Panc1 (cell line): Measurements from ENCODE around the gene KCNF1. TPM values are rescaled to one million over a fixed set of nuclear protein-coding genes. Genes with fewer than 3 reads are reported as not detected.

Source experiments
- ATAC-seq: fragments of 200-7000 bp; cut with Tn5 transposase; 2 replicates; pipeline ENCODE4 v1.9.1; 2020; ENCODE audit warnings: mild to moderate bottlenecking, moderate library complexity
- BruUV-seq: library from RNA; stranded (reverse); fragments of 400-500 nt; replicated peaks from 2 replicates; lab custom pipeline; 2021; lab: Mats Ljungman, UMichigan
- CTCF ChIA-PET: fragments of 300-600 bp; sonication (Branson Sonifier 250); formaldehyde crosslinking; loops from one replicate; lab custom pipeline; 2022; ENCODE audit warnings: antibody characterized with exemption; lab: Charles Lee
- POLR2A ChIA-PET: fragments of 300-600 bp; sonication (Branson Sonifier 250); formaldehyde crosslinking; loops from one replicate; lab custom pipeline; 2022; ENCODE audit warnings: antibody characterized with exemption; lab: Charles Lee
- DNase-seq: peaks from one replicate; pipeline ENCODE4 v3.0.0-alpha.2; 2010; ENCODE audit warnings: low read depth, low spot score
- H3K27ac ChIP-seq: 2 replicates; pipeline ENCODE4 v1.5.1; 2011; ENCODE audit warnings: mild to moderate bottlenecking, low read length, inconsistent platforms
- H3K27me3 ChIP-seq: fragments of 200-500 bp; sonication (Bioruptor generic); 2 replicates; pipeline ENCODE4 v1.6.0; 2014; ENCODE audit warnings: low read length, inconsistent platforms; ENCODE audit not compliant: control insufficient read depth, insufficient read depth
- H3K36me3 ChIP-seq: fragments of 200-500 bp; sonication (Bioruptor generic); 2 replicates; pipeline ENCODE4 v1.5.1; 2014; ENCODE audit warnings: inconsistent platforms, mild to moderate bottlenecking, low read length, moderate library complexity; ENCODE audit not compliant: control insufficient read depth, insufficient read depth
- H3K4me1 ChIP-seq: 2 replicates; pipeline ENCODE4 v1.5.1; 2011; ENCODE audit warnings: inconsistent platforms, mild to moderate bottlenecking, low read length, moderate library complexity; ENCODE audit not compliant: control insufficient read depth, insufficient read depth
- H3K4me3 ChIP-seq, 2 experiments: 2 replicates each; pipeline ENCODE4 v1.5.1; 2011 to 2012; ENCODE audit warnings: low read depth in 2 of 2, low read length in 2 of 2, mild to moderate bottlenecking in 2 of 2, inconsistent platforms in 1 of 2, moderate library complexity in 1 of 2
- H3K9me3 ChIP-seq: fragments of 200-500 bp; sonication (Bioruptor generic); 2 replicates; pipeline ENCODE4 v1.5.1; 2014; ENCODE audit warnings: low read depth, mild to moderate bottlenecking, inconsistent platforms, low read length, moderate library complexity; ENCODE audit not compliant: control insufficient read depth, insufficient read depth
- POLR2AphosphoS5 ChIP-seq: IDR thresholded peaks from 2 replicates; pipeline ENCODE4 v1.6.1; 2012; ENCODE audit warnings: mild to moderate bottlenecking, low read depth, low read length, moderate library complexity
- SIN3A ChIP-seq: IDR thresholded peaks from 2 replicates; pipeline ENCODE4 v1.6.1; 2012; ENCODE audit warnings: low read depth, mild to moderate bottlenecking, low read length, moderate library complexity, borderline replicate concordance; ENCODE audit not compliant: insufficient read depth
- TCF7L2 ChIP-seq: IDR thresholded peaks from 2 replicates; pipeline ENCODE4 v1.6.1; 2011; ENCODE audit warnings: mild to moderate bottlenecking, low read depth, low read length, inconsistent platforms
- in situ Hi-C: cut with HindIII; loops from 2 replicates; pipeline ENCODE4 v1.10.0; 2016; ENCODE audit warnings: low sequenced_read_pairs, low pct_unique_long_range_greater_than_20kb
- intact Hi-C: fragments of 100-400 bp; cut with micrococcal nuclease; formaldehyde crosslinking; loops from one replicate; pipeline ENCODE4 v1.10.0; 2022; ENCODE audit not compliant: unreplicated experiment
- total RNA-seq: library from RNA; stranded (reverse); gene quantifications from one replicate; pipeline ENCODE4 v1.2.1, GENCODE V29; 2021; ENCODE audit not compliant: unreplicated experiment
- TF ChIP-seq, protein P1 (sequence below), 2 experiments: IDR thresholded peaks; 2 replicates each; pipeline ENCODE4 v1.6.1; 2011 to 2012; ENCODE audit warnings: low read depth in 2 of 2, control low read depth in 1 of 2, low read length in 1 of 2, mild to moderate bottlenecking in 1 of 2, moderate library complexity in 1 of 2; ENCODE audit not compliant: insufficient read depth in 1 of 2
- TF ChIP-seq, protein P2 (sequence below): fragments of 450-650 bp; IDR thresholded peaks from 2 replicates; pipeline ENCODE4 v1.5.1; 2017; ENCODE audit warnings: mild to moderate bottlenecking

The KCNF1 gene
- total RNA-seq, 1 experiment from 2014 or later: 0.39 TPM

DNA sequence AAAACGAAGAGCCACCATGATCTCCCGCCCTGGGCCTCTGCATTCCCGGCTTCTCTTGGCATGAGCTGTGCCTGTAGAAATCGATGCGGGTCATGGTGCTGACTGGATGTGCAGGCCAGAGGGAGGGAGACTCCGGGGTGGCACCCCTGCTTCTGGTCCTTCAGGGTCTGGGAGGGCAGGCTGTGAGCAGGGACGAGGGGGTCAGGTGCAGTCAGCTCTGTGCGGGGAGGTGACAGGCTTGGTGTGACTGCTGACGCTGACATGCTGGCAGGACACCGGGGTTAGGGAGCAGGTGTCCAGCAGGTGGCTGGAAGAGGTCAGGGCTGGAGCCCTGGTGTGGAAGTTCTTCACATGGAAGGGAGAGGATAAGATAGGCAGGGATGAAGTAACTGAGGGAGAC lies 48.7 kb upstream of the KCNF1 start:
- in situ Hi-C loops (no loop called here), intact Hi-C loops (no loop called here)
- Histone ChIP-seq H3K27me3 (peaks cover 15% of the 10 kb centered on the region), H3K36me3 (no peaks in the 10 kb centered on the region), H3K27ac (no peak overlapping the region), H3K4me1 (no peaks in the 10 kb centered on the region), H3K9me3 (no peaks in the 10 kb centered on the region), H3K4me3 (no peak overlapping the region)
- ATAC-seq: no peak
- ChIA-PET POLR2A (no interaction called here), CTCF (interaction anchor here (0.5 kb wide), 1 partner anchor 186 kb away, joined by 3 read pairs; no protein-coding TSS in a partner anchor)
- TF ChIP-seq, protein P1, sequence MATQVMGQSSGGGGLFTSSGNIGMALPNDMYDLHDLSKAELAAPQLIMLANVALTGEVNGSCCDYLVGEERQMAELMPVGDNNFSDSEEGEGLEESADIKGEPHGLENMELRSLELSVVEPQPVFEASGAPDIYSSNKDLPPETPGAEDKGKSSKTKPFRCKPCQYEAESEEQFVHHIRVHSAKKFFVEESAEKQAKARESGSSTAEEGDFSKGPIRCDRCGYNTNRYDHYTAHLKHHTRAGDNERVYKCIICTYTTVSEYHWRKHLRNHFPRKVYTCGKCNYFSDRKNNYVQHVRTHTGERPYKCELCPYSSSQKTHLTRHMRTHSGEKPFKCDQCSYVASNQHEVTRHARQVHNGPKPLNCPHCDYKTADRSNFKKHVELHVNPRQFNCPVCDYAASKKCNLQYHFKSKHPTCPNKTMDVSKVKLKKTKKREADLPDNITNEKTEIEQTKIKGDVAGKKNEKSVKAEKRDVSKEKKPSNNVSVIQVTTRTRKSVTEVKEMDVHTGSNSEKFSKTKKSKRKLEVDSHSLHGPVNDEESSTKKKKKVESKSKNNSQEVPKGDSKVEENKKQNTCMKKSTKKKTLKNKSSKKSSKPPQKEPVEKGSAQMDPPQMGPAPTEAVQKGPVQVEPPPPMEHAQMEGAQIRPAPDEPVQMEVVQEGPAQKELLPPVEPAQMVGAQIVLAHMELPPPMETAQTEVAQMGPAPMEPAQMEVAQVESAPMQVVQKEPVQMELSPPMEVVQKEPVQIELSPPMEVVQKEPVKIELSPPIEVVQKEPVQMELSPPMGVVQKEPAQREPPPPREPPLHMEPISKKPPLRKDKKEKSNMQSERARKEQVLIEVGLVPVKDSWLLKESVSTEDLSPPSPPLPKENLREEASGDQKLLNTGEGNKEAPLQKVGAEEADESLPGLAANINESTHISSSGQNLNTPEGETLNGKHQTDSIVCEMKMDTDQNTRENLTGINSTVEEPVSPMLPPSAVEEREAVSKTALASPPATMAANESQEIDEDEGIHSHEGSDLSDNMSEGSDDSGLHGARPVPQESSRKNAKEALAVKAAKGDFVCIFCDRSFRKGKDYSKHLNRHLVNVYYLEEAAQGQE (IDR thresholded peaks at IDR 0.05; ENCODE audit: insufficient read depth in 1 of 2, low read depth in 2 of 2, low read length in 1 of 2): no peak
- TF ChIP-seq TCF7L2 (no peak), SIN3A (no peak), POLR2AphosphoS5 (no peak)
- TF ChIP-seq, protein P2, sequence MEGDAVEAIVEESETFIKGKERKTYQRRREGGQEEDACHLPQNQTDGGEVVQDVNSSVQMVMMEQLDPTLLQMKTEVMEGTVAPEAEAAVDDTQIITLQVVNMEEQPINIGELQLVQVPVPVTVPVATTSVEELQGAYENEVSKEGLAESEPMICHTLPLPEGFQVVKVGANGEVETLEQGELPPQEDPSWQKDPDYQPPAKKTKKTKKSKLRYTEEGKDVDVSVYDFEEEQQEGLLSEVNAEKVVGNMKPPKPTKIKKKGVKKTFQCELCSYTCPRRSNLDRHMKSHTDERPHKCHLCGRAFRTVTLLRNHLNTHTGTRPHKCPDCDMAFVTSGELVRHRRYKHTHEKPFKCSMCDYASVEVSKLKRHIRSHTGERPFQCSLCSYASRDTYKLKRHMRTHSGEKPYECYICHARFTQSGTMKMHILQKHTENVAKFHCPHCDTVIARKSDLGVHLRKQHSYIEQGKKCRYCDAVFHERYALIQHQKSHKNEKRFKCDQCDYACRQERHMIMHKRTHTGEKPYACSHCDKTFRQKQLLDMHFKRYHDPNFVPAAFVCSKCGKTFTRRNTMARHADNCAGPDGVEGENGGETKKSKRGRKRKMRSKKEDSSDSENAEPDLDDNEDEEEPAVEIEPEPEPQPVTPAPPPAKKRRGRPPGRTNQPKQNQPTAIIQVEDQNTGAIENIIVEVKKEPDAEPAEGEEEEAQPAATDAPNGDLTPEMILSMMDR: no peak
- DNase-seq: no peak
- BruUV-seq: no TSS peak

DNA sequence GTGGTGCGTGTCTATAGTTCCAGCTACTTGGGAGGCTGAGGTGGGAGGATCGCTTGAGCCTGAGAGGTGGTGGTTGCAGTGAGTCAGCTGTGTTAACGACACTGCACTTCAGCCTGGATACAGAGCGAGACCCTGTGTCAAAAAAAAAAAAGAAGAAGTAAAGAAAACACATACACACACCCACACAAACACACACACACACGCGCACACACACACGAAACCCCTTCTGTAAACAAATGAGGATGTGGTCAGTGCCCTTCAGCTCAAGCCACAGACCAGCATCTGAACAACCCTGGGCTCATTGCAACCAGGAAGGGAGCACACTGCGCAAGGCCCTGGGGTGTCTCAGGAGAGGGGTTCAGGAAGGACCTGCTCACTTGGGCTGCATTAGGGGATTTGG lies 47.9 kb upstream of the KCNF1 start:
- in situ Hi-C loops (no loop called here), intact Hi-C loops (no loop called here)
- Histone ChIP-seq H3K9me3 (no peaks in the 10 kb centered on the region), H3K4me3 (no peak overlapping the region), H3K27me3 (peaks cover 12% of the 10 kb centered on the region), H3K4me1 (no peaks in the 10 kb centered on the region), H3K36me3 (no peaks in the 10 kb centered on the region), H3K27ac (no peak overlapping the region)
- no peak for DNase-seq
- ChIA-PET POLR2A (no interaction called here), CTCF (no interaction called here)
- TF ChIP-seq, protein P2: no peak
- TF ChIP-seq, protein P1 (IDR thresholded peaks at IDR 0.05; ENCODE audit: insufficient read depth in 1 of 2, low read depth in 2 of 2, low read length in 1 of 2): no peak
- TF ChIP-seq POLR2AphosphoS5: no peak
- no peak for TF ChIP-seq SIN3A
- TF ChIP-seq TCF7L2: no peak
- no TSS peak for BruUV-seq
- no peak for ATAC-seq
